ENCODE data around the gene POC1A. TPM values are rescaled to one million over a fixed set of nuclear protein-coding genes. Genes with fewer than 3 reads are reported as not detected.

Gene POC1A
- total and polyA plus RNA-seq, 9 of the 15 experiments (the other 6 are each of a cell fraction or from before 2014, with no cell fraction given), result 7.2 to 17.5 (median 12.1) TPM

GRCh38 chr3:52040600-52040999 is 113.6 kb downstream of the POC1A start (continued):
- TF ChIP-seq ZNF318 (IDR thresholded peaks at IDR 0.05; ENCODE audit: borderline replicate concordance in 1 of 2, low read depth in 1 of 2) (no peak), ARID1B (IDR thresholded peaks at IDR 0.05) (no peak), SP1 (CRISPR knock-in tag; IDR thresholded peaks at IDR 0.05) (no peak), SUPT5H (IDR thresholded peaks at IDR 0.05) (no peak), MEF2D (tag; conservative IDR thresholded peaks at IDR 0.05; ENCODE audit: low read depth) (no peak)

All from K562 (cell line).